Measurements from ENCODE around the gene PDILT.

The PDILT gene

GRCh38 chr16:20313741-20314140, 90.8 kb downstream of the PDILT start:
- TF ChIP-seq CEBPB (IDR thresholded peaks at IDR 0.05) (no peak), MAX (IDR thresholded peaks at IDR 0.05) (no peak), REST (IDR thresholded peaks at IDR 0.05; ENCODE audit: low read depth) (no peak), FOXM1 (IDR thresholded peaks at IDR 0.05; ENCODE audit: borderline replicate concordance, low read depth) (no peak), EGR1 (IDR thresholded peaks at IDR 0.05) (no peak), YY1 (IDR thresholded peaks at IDR 0.05; ENCODE audit: low read depth) (no peak), NFIC (IDR thresholded peaks at IDR 0.05) (no peak), TAF1 (IDR thresholded peaks at IDR 0.05; ENCODE audit: low read depth) (no peak)

DNA sequence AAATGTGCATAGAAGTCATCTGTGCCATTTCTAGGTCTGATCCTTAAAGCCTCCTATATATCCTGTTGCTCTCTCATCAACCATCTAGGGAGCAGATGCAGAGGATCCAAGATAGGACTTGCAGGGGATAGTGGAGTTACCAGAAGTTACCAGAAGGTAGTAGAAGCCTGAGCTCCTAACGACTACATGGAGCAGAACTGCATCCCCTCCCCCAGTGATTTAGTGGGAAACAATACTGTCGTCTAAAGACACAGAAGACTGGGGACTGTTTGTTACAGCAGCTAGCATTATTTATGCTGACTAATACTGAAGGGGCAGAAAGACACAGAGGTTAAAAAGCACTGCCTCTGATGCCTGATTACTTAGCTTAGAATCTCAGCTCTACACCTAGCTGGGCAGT, 93.0 kb downstream of the PDILT start:
- TF ChIP-seq NFIC (IDR thresholded peaks at IDR 0.05): no peak
- no peak for TF ChIP-seq TCF12 (IDR thresholded peaks at IDR 0.05; ENCODE audit: low read depth)
- no peak for TF ChIP-seq TAF1 (IDR thresholded peaks at IDR 0.05; ENCODE audit: low read depth)
- no peak for TF ChIP-seq RAD21 (IDR thresholded peaks at IDR 0.05; ENCODE audit: low read depth)
- TF ChIP-seq EGR1 (IDR thresholded peaks at IDR 0.05): no peak
- no peak for TF ChIP-seq MAX (IDR thresholded peaks at IDR 0.05)
- no peak for TF ChIP-seq CREB1 (IDR thresholded peaks at IDR 0.05; ENCODE audit: low read depth)
- TF ChIP-seq, protein P1, sequence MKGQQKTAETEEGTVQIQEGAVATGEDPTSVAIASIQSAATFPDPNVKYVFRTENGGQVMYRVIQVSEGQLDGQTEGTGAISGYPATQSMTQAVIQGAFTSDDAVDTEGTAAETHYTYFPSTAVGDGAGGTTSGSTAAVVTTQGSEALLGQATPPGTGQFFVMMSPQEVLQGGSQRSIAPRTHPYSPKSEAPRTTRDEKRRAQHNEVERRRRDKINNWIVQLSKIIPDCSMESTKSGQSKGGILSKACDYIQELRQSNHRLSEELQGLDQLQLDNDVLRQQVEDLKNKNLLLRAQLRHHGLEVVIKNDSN (IDR thresholded peaks at IDR 0.05): no peak
- no peak for TF ChIP-seq YY1 (IDR thresholded peaks at IDR 0.05; ENCODE audit: low read depth)
- TF ChIP-seq FOXM1 (IDR thresholded peaks at IDR 0.05; ENCODE audit: borderline replicate concordance, low read depth): no peak

GRCh38 chr16:20310421-20311395, 93.8 kb downstream of the PDILT start:
- TF ChIP-seq NFIC (IDR thresholded peaks at IDR 0.05): no peak
- TF ChIP-seq, protein P1 (IDR thresholded peaks at IDR 0.05): no peak

DNA sequence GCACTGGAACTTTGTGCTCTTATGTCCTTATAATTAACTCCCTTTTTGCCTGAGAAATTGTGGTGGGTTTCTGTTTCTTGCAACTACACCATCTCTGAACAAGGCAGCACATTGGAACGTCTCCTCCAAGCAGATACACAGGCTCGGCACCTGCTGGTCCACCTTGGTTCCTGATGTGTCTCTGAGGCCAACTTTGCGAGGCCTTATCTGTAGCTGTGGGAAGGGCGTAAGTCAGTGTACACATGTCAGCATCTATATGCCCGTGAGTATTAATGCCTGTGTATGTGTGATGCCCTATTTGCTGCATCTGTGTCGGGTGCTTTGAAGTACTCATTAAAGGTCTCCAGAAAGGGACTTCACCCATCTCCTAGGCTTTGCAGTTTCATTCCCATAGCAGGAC, 94.8 kb downstream of the PDILT start:
- TF ChIP-seq FOXM1 (IDR thresholded peaks at IDR 0.05; ENCODE audit: borderline replicate concordance, low read depth) (no peak), NFIC (IDR thresholded peaks at IDR 0.05) (no peak), REST (IDR thresholded peaks at IDR 0.05; ENCODE audit: low read depth) (no peak)
